WTC11 (cell line): ENCODE measurements around the gene LBX1. TPM values are rescaled to one million over a fixed set of nuclear protein-coding genes. Genes with fewer than 3 reads are reported as not detected.

Source experiments
- ATAC-seq: fragments of 200-7000 bp; cut with Tn5 transposase; 2 replicates; pipeline ENCODE4 v1.10.0; 2021; ENCODE audit warnings: mild to moderate bottlenecking, moderate library complexity
- CTCF ChIA-PET: fragments of 300-600 bp; sonication (Branson Sonifier 250); formaldehyde crosslinking; loops from one replicate; lab custom pipeline; 2021; ENCODE audit warnings: antibody characterized with exemption; lab: Charles Lee
- POLR2A ChIA-PET: fragments of 350-600 bp; sonication (Branson Sonifier 250); formaldehyde crosslinking; loops from one replicate; lab custom pipeline; 2021; ENCODE audit warnings: antibody characterized with exemption; lab: Charles Lee
- DNase-seq: peaks from one replicate; pipeline ENCODE4 v3.0.0; 2021; ENCODE audit warnings: low spot score
- H3K27ac Mint-ChIP-seq: 2 replicates; pipeline ENCODE4 v1.8.0; 2021; ENCODE audit warnings: mixed read lengths
- H3K27me3 Mint-ChIP-seq: 2 replicates; pipeline ENCODE4 v1.8.0; 2021; ENCODE audit warnings: low read depth, mild to moderate bottlenecking, moderate library complexity, mixed read lengths
- H3K36me3 Mint-ChIP-seq: 2 replicates; pipeline ENCODE4 v1.8.0; 2021; ENCODE audit warnings: mixed read lengths
- H3K4me1 Mint-ChIP-seq: 2 replicates; pipeline ENCODE4 v1.8.0; 2022; ENCODE audit warnings: mixed read lengths
- H3K4me3 Mint-ChIP-seq: 2 replicates; pipeline ENCODE4 v1.8.0; 2021; ENCODE audit warnings: mild to moderate bottlenecking, moderate library complexity, mixed read lengths
- H3K9me3 Mint-ChIP-seq: 2 replicates; pipeline ENCODE4 v1.8.0; 2021; ENCODE audit warnings: mixed read lengths
- CBFB ChIP-seq: sonication (generic); formaldehyde crosslinking; IDR thresholded peaks from 2 replicates; pipeline ENCODE4 v1.8.1; 2022; ENCODE audit warnings: mild to moderate bottlenecking, low read depth, missing genetic modification reagents
- CREM ChIP-seq: sonication (generic); formaldehyde crosslinking; IDR thresholded peaks from 2 replicates; pipeline ENCODE4 v1.8.1; 2022; ENCODE audit warnings: mild to moderate bottlenecking, missing genetic modification reagents, moderate library complexity
- ELF4 ChIP-seq: sonication (generic); formaldehyde crosslinking; IDR thresholded peaks from 2 replicates; pipeline ENCODE4 v1.8.1; 2022; ENCODE audit warnings: low read depth, mild to moderate bottlenecking, moderate library complexity, missing genetic modification reagents
- EMX1 ChIP-seq: fragments of 250-450 bp; sonication (Bioruptor Pico); IDR thresholded peaks from 2 replicates; pipeline ENCODE4 v1.8.0; 2021; ENCODE audit warnings: mild to moderate bottlenecking
- ESRRA ChIP-seq: sonication (generic); formaldehyde crosslinking; IDR thresholded peaks from 2 replicates; pipeline ENCODE4 v1.8.1; 2022; ENCODE audit warnings: mild to moderate bottlenecking, missing genetic modification reagents, borderline replicate concordance
- FOXK1 ChIP-seq: sonication (generic); formaldehyde crosslinking; IDR thresholded peaks from 2 replicates; pipeline ENCODE4 v1.8.0; 2022; ENCODE audit warnings: mild to moderate bottlenecking, moderate library complexity, missing genetic modification reagents
- GABPB1 ChIP-seq: sonication (generic); formaldehyde crosslinking; IDR thresholded peaks from 2 replicates; pipeline ENCODE4 v1.8.1; 2023; ENCODE audit warnings: mild to moderate bottlenecking, missing genetic modification reagents
- GRHL2 ChIP-seq: fragments of 250-450 bp; sonication (Bioruptor Pico); IDR thresholded peaks from 2 replicates; pipeline ENCODE4 v1.8.0; 2022; ENCODE audit warnings: mild to moderate bottlenecking, moderate library complexity; ENCODE audit not compliant: insufficient replicate concordance, severe bottlenecking
- GTF2I ChIP-seq: fragments of 250-450 bp; sonication (Bioruptor Pico); conservative IDR thresholded peaks from 2 replicates; pipeline ENCODE4 v1.4.0; 2021; ENCODE audit warnings: mild to moderate bottlenecking
- JUN ChIP-seq: sonication (generic); formaldehyde crosslinking; IDR thresholded peaks from 2 replicates; pipeline ENCODE4 v1.8.0; 2023; ENCODE audit warnings: mild to moderate bottlenecking, missing genetic modification reagents
- NFATC4 ChIP-seq: fragments of 250-450 bp; sonication (Bioruptor Pico); IDR thresholded peaks from 2 replicates; pipeline ENCODE4 v1.9.0; 2021; ENCODE audit warnings: mild to moderate bottlenecking
- SMAD3 ChIP-seq: sonication (generic); formaldehyde crosslinking; IDR thresholded peaks from 2 replicates; pipeline ENCODE4 v1.8.0; 2022; ENCODE audit warnings: missing genetic modification reagents, mild to moderate bottlenecking, borderline replicate concordance
- ZNF232 ChIP-seq: sonication (generic); formaldehyde crosslinking; IDR thresholded peaks from 2 replicates; pipeline ENCODE4 v1.8.0; 2022; ENCODE audit warnings: mild to moderate bottlenecking, missing genetic modification reagents
- ZNF263 ChIP-seq: sonication (generic); formaldehyde crosslinking; IDR thresholded peaks from 2 replicates; pipeline ENCODE4 v1.8.1; 2022; ENCODE audit warnings: low read depth, mild to moderate bottlenecking, moderate library complexity, missing genetic modification reagents
- total RNA-seq: library from RNA; stranded (reverse); gene quantifications from 3 replicates; pipeline ENCODE4 v1.2.3, GENCODE V29; 2021
- TF ChIP-seq, protein P1 (sequence below): sonication (generic); formaldehyde crosslinking; IDR thresholded peaks from 2 replicates; pipeline ENCODE4 v1.8.0; 2022; ENCODE audit warnings: mild to moderate bottlenecking, missing genetic modification reagents
- TF ChIP-seq, protein P2 (sequence below): fragments of 200-600 bp; IDR thresholded peaks from 2 replicates; pipeline ENCODE4 v1.8.0; 2022; ENCODE audit warnings: antibody characterized with exemption
- TF ChIP-seq, protein P3 (sequence below): sonication (generic); formaldehyde crosslinking; IDR thresholded peaks from 2 replicates; pipeline ENCODE4 v1.8.1; 2023; ENCODE audit warnings: mild to moderate bottlenecking, missing genetic modification reagents
- TF ChIP-seq, protein P4 (sequence below): sonication (generic); formaldehyde crosslinking; IDR thresholded peaks from 2 replicates; pipeline ENCODE4 v1.8.0; 2022; ENCODE audit warnings: mild to moderate bottlenecking, missing genetic modification reagents
- TF ChIP-seq, protein P5 (sequence below): sonication (generic); formaldehyde crosslinking; conservative IDR thresholded peaks from 2 replicates; pipeline ENCODE4 v1.8.1; 2023; ENCODE audit warnings: mild to moderate bottlenecking, low read depth, missing genetic modification reagents, moderate library complexity
- TF ChIP-seq, protein P6 (sequence below): fragments of 250-450 bp; sonication (Bioruptor Pico); IDR thresholded peaks from 2 replicates; pipeline ENCODE4 v1.8.0; 2021; ENCODE audit warnings: mild to moderate bottlenecking
- TF ChIP-seq, protein P7 (sequence below): sonication (generic); formaldehyde crosslinking; IDR thresholded peaks from 2 replicates; pipeline ENCODE4 v1.8.1; 2022; ENCODE audit warnings: low read depth, mild to moderate bottlenecking, moderate library complexity, missing genetic modification reagents, borderline replicate concordance

Gene LBX1
- total RNA-seq, 1 experiment from 2014 or later, result not detected

DNA sequence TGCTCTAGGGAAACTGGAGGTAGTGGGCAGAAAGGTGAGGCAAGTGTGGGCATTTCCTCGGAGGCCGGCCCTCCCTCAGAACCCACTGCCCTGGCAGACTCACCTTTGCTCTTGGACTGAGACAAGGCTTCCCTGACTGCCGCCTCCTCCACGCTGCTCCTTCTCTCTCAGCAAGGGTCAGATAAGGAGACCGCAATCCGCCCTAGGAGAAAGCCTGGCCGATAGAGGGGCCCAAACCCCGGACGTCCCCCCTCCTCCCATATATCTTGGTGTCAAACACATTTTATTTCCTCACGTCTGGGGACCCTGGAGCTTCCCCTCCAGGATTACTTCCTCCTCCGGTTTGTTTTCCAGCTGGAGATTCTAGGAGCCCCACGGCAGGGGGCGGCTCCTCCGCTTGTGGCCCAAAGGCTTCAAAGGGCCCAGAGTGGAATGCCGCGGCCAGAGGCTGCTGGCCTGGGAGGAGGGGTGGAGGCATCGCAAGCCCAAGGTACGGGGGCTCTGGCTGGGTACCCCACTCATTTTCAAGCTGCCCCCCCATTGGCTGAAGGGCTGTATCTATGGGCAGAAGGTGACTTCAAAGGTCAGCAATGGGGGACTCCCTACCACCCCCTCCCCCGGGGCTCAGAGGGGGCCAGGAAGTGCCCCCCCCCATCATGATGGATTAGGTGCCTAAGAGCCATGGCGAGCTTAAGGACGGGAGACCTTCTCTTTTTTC is 31.7 kb upstream of the LBX1 start:
- peak; percentile 61 for ATAC-seq
- CTCF ChIA-PET, result interaction anchor here (0.6 to 9.1 kb wide), 18 partner anchors 8 to 310 kb away, joined by 3 to 108 read pairs (median 5); partner anchors contain the start of gene LBX1
- peaks cover 5% of the 10 kb centered on the region; the same call in 1 of the 2 replicates for H3K9me3 Mint-ChIP-seq

DNA sequence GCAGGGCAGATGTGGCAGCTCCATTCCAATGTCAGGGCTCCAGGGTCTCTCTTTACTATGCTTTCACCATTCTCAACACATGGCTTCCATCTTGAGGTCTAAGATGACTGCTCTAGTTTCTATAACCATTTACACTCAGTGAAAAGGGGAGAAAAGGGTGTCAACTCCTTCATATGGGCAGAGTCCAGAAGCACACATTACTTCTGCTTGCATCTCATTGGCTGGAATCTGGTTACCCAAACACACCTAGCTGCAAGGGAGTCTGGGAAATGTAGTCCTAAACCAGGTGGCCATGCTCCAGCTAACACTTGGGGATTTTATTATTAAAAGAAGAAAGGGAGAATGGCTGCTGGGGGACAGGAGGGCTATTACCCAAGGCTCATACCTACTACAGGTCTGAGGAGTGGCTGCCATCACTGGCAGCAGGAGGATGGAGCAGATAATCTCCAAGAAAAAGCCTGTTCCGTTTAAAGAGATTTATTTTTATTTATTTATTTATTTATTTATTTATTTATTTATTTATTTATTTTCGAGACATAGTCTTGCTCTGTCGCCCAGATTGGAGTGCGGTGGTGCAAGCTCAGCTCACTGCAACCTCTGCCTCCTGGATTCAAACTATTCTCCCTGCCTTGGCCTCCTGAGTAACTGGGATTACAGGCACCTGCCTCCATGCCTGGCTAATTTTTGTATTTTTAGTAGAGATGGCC is 29.1 kb upstream of the LBX1 start:
- TF ChIP-seq, protein P1, sequence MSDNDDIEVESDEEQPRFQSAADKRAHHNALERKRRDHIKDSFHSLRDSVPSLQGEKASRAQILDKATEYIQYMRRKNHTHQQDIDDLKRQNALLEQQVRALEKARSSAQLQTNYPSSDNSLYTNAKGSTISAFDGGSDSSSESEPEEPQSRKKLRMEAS (CRISPR knock-in tag), result peak; percentile 27; the same call in 1 of the 2 replicates
- no peak for TF ChIP-seq SMAD3 (CRISPR knock-in tag)
- no peak for TF ChIP-seq JUN (CRISPR knock-in tag)
- TF ChIP-seq FOXK1 (CRISPR knock-in tag), result no peak
- TF ChIP-seq, protein P2, sequence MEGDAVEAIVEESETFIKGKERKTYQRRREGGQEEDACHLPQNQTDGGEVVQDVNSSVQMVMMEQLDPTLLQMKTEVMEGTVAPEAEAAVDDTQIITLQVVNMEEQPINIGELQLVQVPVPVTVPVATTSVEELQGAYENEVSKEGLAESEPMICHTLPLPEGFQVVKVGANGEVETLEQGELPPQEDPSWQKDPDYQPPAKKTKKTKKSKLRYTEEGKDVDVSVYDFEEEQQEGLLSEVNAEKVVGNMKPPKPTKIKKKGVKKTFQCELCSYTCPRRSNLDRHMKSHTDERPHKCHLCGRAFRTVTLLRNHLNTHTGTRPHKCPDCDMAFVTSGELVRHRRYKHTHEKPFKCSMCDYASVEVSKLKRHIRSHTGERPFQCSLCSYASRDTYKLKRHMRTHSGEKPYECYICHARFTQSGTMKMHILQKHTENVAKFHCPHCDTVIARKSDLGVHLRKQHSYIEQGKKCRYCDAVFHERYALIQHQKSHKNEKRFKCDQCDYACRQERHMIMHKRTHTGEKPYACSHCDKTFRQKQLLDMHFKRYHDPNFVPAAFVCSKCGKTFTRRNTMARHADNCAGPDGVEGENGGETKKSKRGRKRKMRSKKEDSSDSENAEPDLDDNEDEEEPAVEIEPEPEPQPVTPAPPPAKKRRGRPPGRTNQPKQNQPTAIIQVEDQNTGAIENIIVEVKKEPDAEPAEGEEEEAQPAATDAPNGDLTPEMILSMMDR, result no peak
- TF ChIP-seq GABPB1 (CRISPR knock-in tag), result no peak
- Mint-ChIP-seq H3K4me3 (no peak overlapping the region), H3K27ac (no peak overlapping the region), H3K9me3 (peaks cover 5% of the 10 kb centered on the region; the same call in 1 of the 2 replicates), H3K4me1 (peaks cover 41% of the 10 kb centered on the region), H3K36me3 (no peaks in the 10 kb centered on the region), H3K27me3 (peaks cover 25% of the 10 kb centered on the region)
- CTCF ChIA-PET, result interaction anchor here (0.7 to 1.6 kb wide), 14 partner anchors 14 to 324 kb away, joined by 3 to 22 read pairs (median 4); no protein-coding TSS in a partner anchor
- POLR2A ChIA-PET, result no interaction called here
- ATAC-seq, result peak; percentile 64
- DNase-seq, result no peak

More for the DNA sequence above, 31.7 kb upstream of the LBX1 start:
- POLR2A ChIA-PET, result interaction anchor here (0.6 to 1.2 kb wide), 2 partner anchors 10 to 792 kb away, joined by 3 read pairs; no protein-coding TSS in a partner anchor
- Mint-ChIP-seq H3K27ac (no peak overlapping the region), H3K36me3 (no peaks in the 10 kb centered on the region), H3K4me3 (peak overlapping the region; percentile 48), H3K27me3 (peaks cover 18% of the 10 kb centered on the region), H3K4me1 (peaks cover 38% of the 10 kb centered on the region)
- peak; percentile 64 for DNase-seq
- TF ChIP-seq ELF4 (CRISPR knock-in tag) (no peak), ZNF232 (CRISPR knock-in tag) (no peak), ZNF263 (no peak), EMX1 (CRISPR knock-in tag) (no peak), CREM (CRISPR knock-in tag) (no peak), CBFB (CRISPR knock-in tag) (no peak), NFATC4 (no peak), GRHL2 (CRISPR knock-in tag) (no peak)
- TF ChIP-seq, protein P3, sequence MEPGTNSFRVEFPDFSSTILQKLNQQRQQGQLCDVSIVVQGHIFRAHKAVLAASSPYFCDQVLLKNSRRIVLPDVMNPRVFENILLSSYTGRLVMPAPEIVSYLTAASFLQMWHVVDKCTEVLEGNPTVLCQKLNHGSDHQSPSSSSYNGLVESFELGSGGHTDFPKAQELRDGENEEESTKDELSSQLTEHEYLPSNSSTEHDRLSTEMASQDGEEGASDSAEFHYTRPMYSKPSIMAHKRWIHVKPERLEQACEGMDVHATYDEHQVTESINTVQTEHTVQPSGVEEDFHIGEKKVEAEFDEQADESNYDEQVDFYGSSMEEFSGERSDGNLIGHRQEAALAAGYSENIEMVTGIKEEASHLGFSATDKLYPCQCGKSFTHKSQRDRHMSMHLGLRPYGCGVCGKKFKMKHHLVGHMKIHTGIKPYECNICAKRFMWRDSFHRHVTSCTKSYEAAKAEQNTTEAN, result no peak
- TF ChIP-seq, protein P4, sequence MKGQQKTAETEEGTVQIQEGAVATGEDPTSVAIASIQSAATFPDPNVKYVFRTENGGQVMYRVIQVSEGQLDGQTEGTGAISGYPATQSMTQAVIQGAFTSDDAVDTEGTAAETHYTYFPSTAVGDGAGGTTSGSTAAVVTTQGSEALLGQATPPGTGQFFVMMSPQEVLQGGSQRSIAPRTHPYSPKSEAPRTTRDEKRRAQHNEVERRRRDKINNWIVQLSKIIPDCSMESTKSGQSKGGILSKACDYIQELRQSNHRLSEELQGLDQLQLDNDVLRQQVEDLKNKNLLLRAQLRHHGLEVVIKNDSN, result no peak

DNA sequence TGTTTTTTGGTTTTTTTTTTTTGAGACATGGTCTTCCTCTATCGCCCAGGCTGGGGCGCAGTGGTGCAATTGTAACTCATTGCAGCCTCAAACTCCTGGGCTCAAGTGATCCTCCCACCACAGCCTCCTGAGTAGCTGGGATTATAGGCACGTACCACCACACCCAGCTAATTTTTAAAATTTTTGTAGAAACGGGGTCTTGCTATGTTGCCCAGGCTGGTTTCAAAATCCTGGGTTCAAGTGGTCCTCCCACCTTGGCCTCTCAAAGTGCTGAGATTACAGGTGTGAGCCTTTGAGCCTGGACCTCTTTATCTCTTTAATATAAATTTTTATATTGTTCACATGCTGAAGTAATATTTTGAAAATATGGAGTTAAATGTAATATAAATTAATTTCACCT is 28.2 kb upstream of the LBX1 start:
- Mint-ChIP-seq H3K9me3 (peaks cover 5% of the 10 kb centered on the region; the same call in 1 of the 2 replicates), H3K27me3 (peaks cover 22% of the 10 kb centered on the region), H3K4me3 (no peak overlapping the region), H3K36me3 (no peaks in the 10 kb centered on the region), H3K4me1 (peaks cover 32% of the 10 kb centered on the region), H3K27ac (no peak overlapping the region)
- POLR2A ChIA-PET, result no interaction called here
- no peak for ATAC-seq
- no peak for DNase-seq
- CTCF ChIA-PET, result interaction anchor here (0.8 to 1.6 kb wide), 7 partner anchors 18 to 208 kb away, joined by 3 to 22 read pairs (median 5); no protein-coding TSS in a partner anchor
- TF ChIP-seq SMAD3 (CRISPR knock-in tag), result no peak
- TF ChIP-seq, protein P5, sequence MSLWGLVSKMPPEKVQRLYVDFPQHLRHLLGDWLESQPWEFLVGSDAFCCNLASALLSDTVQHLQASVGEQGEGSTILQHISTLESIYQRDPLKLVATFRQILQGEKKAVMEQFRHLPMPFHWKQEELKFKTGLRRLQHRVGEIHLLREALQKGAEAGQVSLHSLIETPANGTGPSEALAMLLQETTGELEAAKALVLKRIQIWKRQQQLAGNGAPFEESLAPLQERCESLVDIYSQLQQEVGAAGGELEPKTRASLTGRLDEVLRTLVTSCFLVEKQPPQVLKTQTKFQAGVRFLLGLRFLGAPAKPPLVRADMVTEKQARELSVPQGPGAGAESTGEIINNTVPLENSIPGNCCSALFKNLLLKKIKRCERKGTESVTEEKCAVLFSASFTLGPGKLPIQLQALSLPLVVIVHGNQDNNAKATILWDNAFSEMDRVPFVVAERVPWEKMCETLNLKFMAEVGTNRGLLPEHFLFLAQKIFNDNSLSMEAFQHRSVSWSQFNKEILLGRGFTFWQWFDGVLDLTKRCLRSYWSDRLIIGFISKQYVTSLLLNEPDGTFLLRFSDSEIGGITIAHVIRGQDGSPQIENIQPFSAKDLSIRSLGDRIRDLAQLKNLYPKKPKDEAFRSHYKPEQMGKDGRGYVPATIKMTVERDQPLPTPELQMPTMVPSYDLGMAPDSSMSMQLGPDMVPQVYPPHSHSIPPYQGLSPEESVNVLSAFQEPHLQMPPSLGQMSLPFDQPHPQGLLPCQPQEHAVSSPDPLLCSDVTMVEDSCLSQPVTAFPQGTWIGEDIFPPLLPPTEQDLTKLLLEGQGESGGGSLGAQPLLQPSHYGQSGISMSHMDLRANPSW (CRISPR knock-in tag), result no peak
- no peak for TF ChIP-seq ESRRA (CRISPR knock-in tag)
- TF ChIP-seq, protein P6, sequence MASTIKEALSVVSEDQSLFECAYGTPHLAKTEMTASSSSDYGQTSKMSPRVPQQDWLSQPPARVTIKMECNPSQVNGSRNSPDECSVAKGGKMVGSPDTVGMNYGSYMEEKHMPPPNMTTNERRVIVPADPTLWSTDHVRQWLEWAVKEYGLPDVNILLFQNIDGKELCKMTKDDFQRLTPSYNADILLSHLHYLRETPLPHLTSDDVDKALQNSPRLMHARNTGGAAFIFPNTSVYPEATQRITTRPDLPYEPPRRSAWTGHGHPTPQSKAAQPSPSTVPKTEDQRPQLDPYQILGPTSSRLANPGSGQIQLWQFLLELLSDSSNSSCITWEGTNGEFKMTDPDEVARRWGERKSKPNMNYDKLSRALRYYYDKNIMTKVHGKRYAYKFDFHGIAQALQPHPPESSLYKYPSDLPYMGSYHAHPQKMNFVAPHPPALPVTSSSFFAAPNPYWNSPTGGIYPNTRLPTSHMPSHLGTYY (CRISPR knock-in tag), result no peak
- no peak for TF ChIP-seq GTF2I (CRISPR knock-in tag)
- TF ChIP-seq, protein P7, sequence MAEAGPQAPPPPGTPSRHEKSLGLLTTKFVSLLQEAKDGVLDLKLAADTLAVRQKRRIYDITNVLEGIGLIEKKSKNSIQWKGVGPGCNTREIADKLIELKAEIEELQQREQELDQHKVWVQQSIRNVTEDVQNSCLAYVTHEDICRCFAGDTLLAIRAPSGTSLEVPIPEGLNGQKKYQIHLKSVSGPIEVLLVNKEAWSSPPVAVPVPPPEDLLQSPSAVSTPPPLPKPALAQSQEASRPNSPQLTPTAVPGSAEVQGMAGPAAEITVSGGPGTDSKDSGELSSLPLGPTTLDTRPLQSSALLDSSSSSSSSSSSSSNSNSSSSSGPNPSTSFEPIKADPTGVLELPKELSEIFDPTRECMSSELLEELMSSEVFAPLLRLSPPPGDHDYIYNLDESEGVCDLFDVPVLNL (CRISPR knock-in tag), result no peak
